Endodermal cell (in vitro differentiated cells): ENCODE data around the gene NPAS1. TPM values are rescaled to one million over a fixed set of nuclear protein-coding genes. Genes with fewer than 3 reads are reported as not detected.

ENCODE experiments used
- DNase-seq: peaks from one replicate; pipeline ENCODE4 v3.0.0-alpha.2; 2017
- H3K27ac ChIP-seq: 2 replicates; pipeline ENCODE4 v1.5.1; 2013; ENCODE audit warnings: mild to moderate bottlenecking, low read depth, low read length, moderate library complexity
- H3K27me3 ChIP-seq: 2 replicates; pipeline ENCODE4 v1.6.1; 2013; ENCODE audit warnings: mild to moderate bottlenecking, low read length, moderate library complexity; ENCODE audit not compliant: insufficient read depth, control insufficient read depth, poor library complexity, severe bottlenecking
- H3K36me3 ChIP-seq: 2 replicates; pipeline ENCODE4 v1.7.0; 2013; ENCODE audit warnings: mild to moderate bottlenecking, low read length, moderate library complexity; ENCODE audit not compliant: control insufficient read depth, insufficient read depth
- H3K4me1 ChIP-seq: one replicate; pipeline ENCODE4 v1.7.0; 2013; ENCODE audit warnings: low read length; ENCODE audit not compliant: control insufficient read depth, insufficient read depth
- H3K4me3 ChIP-seq: 2 replicates; pipeline ENCODE4 v1.5.1; 2013; ENCODE audit warnings: mild to moderate bottlenecking, low read length, moderate library complexity
- H3K9ac ChIP-seq: 2 replicates; pipeline ENCODE4 v1.6.1; 2013; ENCODE audit warnings: mild to moderate bottlenecking, low read length, moderate library complexity; ENCODE audit not compliant: poor library complexity, severe bottlenecking; ENCODE audit errors: extremely low read depth
- H3K9me3 ChIP-seq: 2 replicates; pipeline ENCODE4 v1.6.1; 2013; ENCODE audit warnings: mild to moderate bottlenecking, low read length, moderate library complexity; ENCODE audit not compliant: control insufficient read depth
- H3K27ac Mint-ChIP-seq: 2 replicates; pipeline ENCODE4 v1.8.0; 2020; ENCODE audit warnings: mixed read lengths
- H3K27me3 Mint-ChIP-seq: 2 replicates; pipeline ENCODE4 v1.8.0; 2021; ENCODE audit warnings: mild to moderate bottlenecking, mixed read lengths; ENCODE audit not compliant: insufficient read depth
- H3K36me3 Mint-ChIP-seq: 2 replicates; pipeline ENCODE4 v1.8.0; 2020; ENCODE audit warnings: low read depth, mixed read lengths
- H3K4me1 Mint-ChIP-seq: 2 replicates; pipeline ENCODE4 v1.8.0; 2020; ENCODE audit warnings: mixed read lengths
- H3K4me3 Mint-ChIP-seq: 2 replicates; pipeline ENCODE4 v1.8.0; 2020; ENCODE audit warnings: mild to moderate bottlenecking, moderate library complexity, mixed read lengths
- H3K9me3 Mint-ChIP-seq: 2 replicates; pipeline ENCODE4 v1.8.0; 2020; ENCODE audit warnings: mild to moderate bottlenecking, mixed read lengths
- CTCF ChIP-seq: fragments of 200-600 bp; sonication (generic); conservative IDR thresholded peaks from 2 replicates; pipeline ENCODE4 v1.5.0; 2021; ENCODE audit warnings: antibody characterized with exemption, mild to moderate bottlenecking
- WGBS, 2 experiments: methylation state at CpG; one replicate each; pipeline versions ENCODE4 v1.1.5 to v1.1.7; 2013; ENCODE audit warnings: missing lambda C conversion rate in 2 of 2, mixed read lengths in 1 of 2; ENCODE audit not compliant: insufficient coverage in 1 of 2, insufficient read length in 1 of 2; 5-methylcytosine and 5-hydroxymethylcytosine counted together
- total RNA-seq, 2 donors: library from RNA; stranded (reverse); fragmentation: NEBNext Ultra II Directional in 1 of 2; extraction: Animal tissue kit (Norgen Biotek cat#: 25700) in 1 of 2; gene quantifications; 2 replicates in 1 of 2; 3 replicates in 1 of 2; pipeline ENCODE4 v1.2.1, GENCODE V29; 2021

The NPAS1 gene
- total RNA-seq, 2 donors from 2014 or later: 6.9 to 8.7 TPM

GRCh38 chr19:47039239-47039874 lies 19.7 kb downstream of the NPAS1 start:
- Histone ChIP-seq H3K4me3 (no peak overlapping the region), H3K36me3 (no peaks in the 10 kb centered on the region), H3K27ac (no peak overlapping the region), H3K27me3 (no peaks in the 10 kb centered on the region), H3K9ac (no peak overlapping the region), H3K9me3 (no peaks in the 10 kb centered on the region), H3K4me1 (no peaks in the 10 kb centered on the region)
- TF ChIP-seq CTCF: no peak
- Mint-ChIP-seq H3K4me3 (no peak overlapping the region), H3K27me3 (no peaks in the 10 kb centered on the region), H3K36me3 (peaks cover 3% of the 10 kb centered on the region), H3K4me1 (peaks cover 9% of the 10 kb centered on the region), H3K27ac (no peak overlapping the region), H3K9me3 (no peaks in the 10 kb centered on the region)
- DNase-seq: peak; percentile 19
- 94 to 98% methylated on average over 8 to 17 of the region's 17 CpGs for WGBS, 2 experiments

GRCh38 chr19:47040869-47041268 lies 21.2 kb downstream of the NPAS1 start:
- Histone ChIP-seq H3K27ac (no peak overlapping the region), H3K4me3 (no peak overlapping the region), H3K36me3 (no peaks in the 10 kb centered on the region), H3K27me3 (no peaks in the 10 kb centered on the region), H3K9me3 (no peaks in the 10 kb centered on the region), H3K4me1 (no peaks in the 10 kb centered on the region), H3K9ac (no peak overlapping the region)
- Mint-ChIP-seq H3K27ac (no peak overlapping the region), H3K36me3 (peaks cover 3% of the 10 kb centered on the region), H3K9me3 (no peaks in the 10 kb centered on the region), H3K4me3 (no peak overlapping the region), H3K4me1 (peaks cover 5% of the 10 kb centered on the region), H3K27me3 (no peaks in the 10 kb centered on the region)
- 91 to 92% methylated on average over 4 to 8 of the region's 8 CpGs for WGBS, 2 experiments
- no peak for TF ChIP-seq CTCF
- DNase-seq: peak; percentile 32

- H3K36me3 ChIP-seq: no peaks in the 10 kb centered on the region
- no peak for TF ChIP-seq CTCF
- H3K4me1 ChIP-seq: no peaks in the 10 kb centered on the region
- no peaks in the 10 kb centered on the region for H3K27me3 Mint-ChIP-seq
- peak; percentile 43 for DNase-seq
- no peak overlapping the region for H3K4me3 Mint-ChIP-seq
- H3K9me3 ChIP-seq: no peaks in the 10 kb centered on the region
- H3K27ac Mint-ChIP-seq: no peak overlapping the region
- H3K27ac ChIP-seq: no peak overlapping the region
- WGBS, 2 experiments: 94 to 97% methylated on average over 36 to 56 of the region's 56 CpGs
- H3K4me1 Mint-ChIP-seq: peaks cover 13% of the 10 kb centered on the region
- H3K9ac ChIP-seq: no peak overlapping the region
- no peaks in the 10 kb centered on the region for H3K9me3 Mint-ChIP-seq
- no peak overlapping the region for H3K4me3 ChIP-seq
- H3K36me3 Mint-ChIP-seq: peaks cover 6% of the 10 kb centered on the region
- no peaks in the 10 kb centered on the region for H3K27me3 ChIP-seq
Observed at GRCh38 chr19:47044946-47045866, 25.6 kb downstream of the NPAS1 start.
